DND-41 (cell line): ENCODE data around the gene MT1H.

Experiments used
- ATAC-seq: fragments of 200-7000 bp; cut with Tn5 transposase; 3 replicates; pipeline ENCODE4 v1.9.1; 2021; ENCODE audit warnings: low read depth; ENCODE audit not compliant: insufficient read depth
- DNase-seq: peaks from one replicate; pipeline ENCODE4 v3.0.0-alpha.2; 2020
- H2AFZ ChIP-seq: 2 replicates; pipeline ENCODE4 v1.6.0; 2012; ENCODE audit warnings: low read depth, low read length
- H3K27ac ChIP-seq: 2 replicates; pipeline ENCODE4 v1.5.1; 2012; ENCODE audit warnings: low read length, inconsistent platforms
- H3K27me3 ChIP-seq: fragments of 200-600 bp; sonication (generic); 2 replicates; pipeline ENCODE4 v1.6.0; 2012; ENCODE audit warnings: low read length, mild to moderate bottlenecking, inconsistent platforms; ENCODE audit not compliant: insufficient read depth, poor library complexity
- H3K36me3 ChIP-seq: 2 replicates; pipeline ENCODE4 v1.5.1; 2012; ENCODE audit warnings: low read length, inconsistent platforms; ENCODE audit not compliant: insufficient read depth
- H3K4me1 ChIP-seq: 2 replicates; pipeline ENCODE4 v1.5.1; 2012; ENCODE audit warnings: mild to moderate bottlenecking, low read length; ENCODE audit not compliant: insufficient read depth
- H3K4me2 ChIP-seq: 2 replicates; pipeline ENCODE4 v1.6.0; 2012; ENCODE audit warnings: mild to moderate bottlenecking, moderate library complexity, low read length, inconsistent platforms; ENCODE audit not compliant: insufficient read depth
- H3K4me3 ChIP-seq, 2 experiments: fragments of 200-600 bp in 1 of 2; shearing (Covaris generic) in 1 of 2; 2 replicates each; pipeline ENCODE4 v1.5.1; 2012 to 2016; ENCODE audit warnings: inconsistent platforms in 2 of 2, low read length in 2 of 2, mild to moderate bottlenecking in 2 of 2, low read depth in 1 of 2, moderate library complexity in 1 of 2
- H3K79me2 ChIP-seq: 2 replicates; pipeline ENCODE4 v1.6.0; 2012; ENCODE audit warnings: low read length, inconsistent platforms; ENCODE audit not compliant: insufficient read depth
- H3K9ac ChIP-seq: 2 replicates; pipeline ENCODE4 v1.6.0; 2012; ENCODE audit warnings: low read depth, mild to moderate bottlenecking, inconsistent platforms, low read length, moderate library complexity
- H3K9me3 ChIP-seq: 2 replicates; pipeline ENCODE4 v1.5.1; 2012; ENCODE audit warnings: low read length, moderate library complexity, mild to moderate bottlenecking, inconsistent platforms; ENCODE audit not compliant: insufficient read depth, severe bottlenecking
- H4K20me1 ChIP-seq: 2 replicates; pipeline ENCODE4 v1.6.0; 2012; ENCODE audit warnings: low read length; ENCODE audit not compliant: insufficient read depth
- CTCF ChIP-seq: IDR thresholded peaks from 2 replicates; pipeline ENCODE4 v1.5.1; 2012; ENCODE audit warnings: borderline replicate concordance, low read length, moderate library complexity, mild to moderate bottlenecking; ENCODE audit not compliant: poor library complexity, severe bottlenecking; ENCODE audit errors: extremely low read depth
- EZH2 ChIP-seq: IDR thresholded peaks from 3 replicates; pipeline ENCODE4 v1.6.1; 2012; ENCODE audit warnings: borderline replicate concordance, low read depth, mild to moderate bottlenecking, moderate library complexity, low read length, inconsistent platforms; ENCODE audit not compliant: severe bottlenecking

Gene MT1H

GRCh38 chr16:56623637-56624036, 46.0 kb upstream of the MT1H start:
- Histone ChIP-seq H3K4me3 (no peak overlapping the region), H3K27ac (no peak overlapping the region), H3K9ac (no peak overlapping the region), H3K27me3 (peaks cover 9% of the 10 kb centered on the region), H3K4me1 (no peaks in the 10 kb centered on the region), H3K36me3 (no peaks in the 10 kb centered on the region), H3K4me2 (no peak overlapping the region), H4K20me1 (no peaks in the 10 kb centered on the region), H3K9me3 (no peaks in the 10 kb centered on the region), H3K79me2 (no peaks in the 10 kb centered on the region), H2AFZ (no peak overlapping the region)
- TF ChIP-seq CTCF (no peak), EZH2 (no peak)
- no peak for DNase-seq
- no peak for ATAC-seq

DNA sequence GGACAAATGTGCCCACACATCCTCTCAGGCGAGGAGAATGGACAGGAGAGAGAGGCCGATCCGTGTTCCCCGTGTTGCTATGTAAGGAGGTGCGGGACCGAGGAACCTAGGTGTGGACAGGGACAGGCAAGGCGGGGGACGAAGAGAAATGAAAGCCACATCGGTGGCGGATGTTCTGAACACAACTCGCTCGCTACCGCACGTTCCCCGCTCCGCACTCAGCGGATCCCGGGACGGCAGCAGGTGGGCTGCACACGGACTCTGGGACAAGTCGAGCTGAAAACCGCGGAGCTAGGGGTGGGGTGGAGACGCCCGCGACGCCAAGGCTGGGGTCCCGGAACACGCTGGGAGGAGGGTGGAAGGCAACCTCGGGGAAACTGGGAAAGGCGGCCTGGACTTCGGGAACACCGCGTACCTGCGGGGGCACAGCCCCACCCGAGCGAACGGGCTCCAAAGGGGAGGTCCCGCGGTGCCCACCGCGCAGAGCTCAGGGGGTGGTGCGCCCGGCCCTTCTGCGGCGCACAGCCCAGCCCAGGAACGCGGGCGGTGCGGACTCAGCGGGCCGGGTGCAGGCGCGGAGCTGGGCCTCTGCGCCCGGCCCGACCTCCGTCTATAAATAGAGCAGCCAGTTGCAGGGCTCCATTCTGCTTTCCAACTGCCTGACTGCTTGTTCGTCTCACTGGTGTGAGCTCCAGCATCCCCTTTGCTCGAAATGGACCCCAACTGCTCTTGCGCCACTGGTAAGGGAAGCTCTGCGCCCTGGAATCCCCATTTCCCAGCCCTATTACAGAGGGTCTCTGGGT, 44.3 kb upstream of the MT1H start, which contains the start of gene MT1E:
Gene MT1E, plus strand, starts transcription at position 642 of the 803 bp plus-strand sequence. Its CDS starts 71 bp downstream, at position 713.
- Histone ChIP-seq H3K27ac (no peak within 1 kb of the TSS), H3K4me1 (no peaks in the 10 kb centered on the region), H3K27me3 (peaks cover 15% of the 10 kb centered on the region), H2AFZ (no peak within 1 kb of the TSS), H3K4me2 (no peak within 1 kb of the TSS), H4K20me1 (no peaks in the 10 kb centered on the region), H3K9me3 (no peaks in the 10 kb centered on the region), H3K4me3 (no peak within 1 kb of the TSS), H3K9ac (no peak within 1 kb of the TSS), H3K36me3 (no peaks in the 10 kb centered on the region), H3K79me2 (no peaks in the 10 kb centered on the region)
- DNase-seq = no peak
- ATAC-seq = no peak
- TF ChIP-seq CTCF = no peak
- TF ChIP-seq EZH2 = no peak

GRCh38 chr16:56625943-56626654, 43.5 kb upstream of the MT1H start:
- ATAC-seq (no peak), DNase-seq (no peak)
- no peaks in the 10 kb centered on the region for H4K20me1 ChIP-seq
- no peaks in the 10 kb centered on the region for H3K9me3 ChIP-seq
- H3K4me1 ChIP-seq = no peaks in the 10 kb centered on the region
- no peaks in the 10 kb centered on the region for H3K79me2 ChIP-seq
- H3K9ac ChIP-seq = no peak overlapping the region
- no peak overlapping the region for H2AFZ ChIP-seq
- peaks cover 15% of the 10 kb centered on the region for H3K27me3 ChIP-seq
- H3K4me3 ChIP-seq = no peak overlapping the region
- TF ChIP-seq EZH2 = no peak
- TF ChIP-seq CTCF = no peak
- no peaks in the 10 kb centered on the region for H3K36me3 ChIP-seq
- no peak overlapping the region for H3K27ac ChIP-seq
- no peak overlapping the region for H3K4me2 ChIP-seq
